GM23248 (cell line): Measurements from ENCODE around the gene POLA2.

Experiments
- EZH2 ChIP-seq: fragments of 200-600 bp; sonication (generic); IDR thresholded peaks from 2 replicates; pipeline ENCODE4 v1.6.1; 2018; ENCODE audit warnings: antibody characterized with exemption, mild to moderate bottlenecking; ENCODE audit not compliant: insufficient read depth, poor library complexity, severe bottlenecking
- EZH2phosphoT487 ChIP-seq: fragments of 200-600 bp; sonication (generic); IDR thresholded peaks from 2 replicates; pipeline ENCODE4 v1.6.1; 2018; ENCODE audit warnings: antibody characterized with exemption, moderate library complexity, mild to moderate bottlenecking, low read depth; ENCODE audit not compliant: insufficient read depth

DNA sequence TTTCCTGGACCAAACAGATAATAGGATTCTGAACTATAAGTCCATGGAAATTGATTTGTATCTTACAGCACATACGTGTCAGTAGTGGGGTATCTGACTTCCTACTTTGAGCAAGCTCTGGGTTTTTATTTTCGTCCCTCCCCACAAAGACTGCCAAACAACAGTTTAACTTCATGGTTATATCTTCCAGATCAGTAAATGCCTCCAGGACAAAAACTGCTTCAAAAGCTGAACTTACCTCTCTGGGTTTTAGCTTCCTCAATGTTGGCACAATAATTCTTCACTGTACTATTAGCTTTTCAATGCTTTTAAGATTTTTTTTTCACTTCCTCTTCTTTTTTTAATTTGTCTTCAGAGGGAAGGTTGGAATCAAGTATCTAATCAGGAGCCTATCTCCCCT is 67.7 kb downstream of the POLA2 start:
- TF ChIP-seq EZH2 (no peak), EZH2phosphoT487 (no peak)
